Fibroblast of the conjunctiva (primary cell): Measurements from ENCODE around the gene AASS.
"Not testable (repeated sequence)": the region's sequence is repeated elsewhere in the genome, so short reads cannot be mapped to it uniquely, and the experiment has no call there.

Source experiments
- DNase-seq: peaks from one replicate; pipeline ENCODE4 v3.0.0-alpha.2; 2010; ENCODE audit warnings: low read depth

Gene AASS

GRCh38 chr7:122143751-122144711, at the start of gene AASS:
Gene AASS, minus strand, starts transcription at chr7:122144249. Its CDS starts 10,523 bp downstream, at chr7:122133726.
- peak; percentile 92 for DNase-seq

DNA sequence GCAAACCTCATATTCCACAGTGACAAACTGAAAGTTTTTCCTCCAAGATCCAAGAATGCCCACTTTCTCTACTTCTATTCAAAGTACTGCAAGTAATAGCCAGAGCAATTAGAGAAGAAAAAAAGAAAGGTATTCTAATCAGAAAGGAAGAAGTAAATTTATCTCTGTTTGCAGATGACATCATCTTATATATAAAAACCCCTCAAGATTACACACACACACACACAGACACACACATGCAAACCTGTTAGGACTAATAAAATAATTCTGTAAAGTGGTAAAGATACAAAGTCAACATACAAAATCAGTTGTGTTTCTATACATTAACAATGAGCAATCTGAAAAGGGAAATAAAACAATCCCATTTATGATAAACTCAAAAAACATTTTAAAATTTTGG, 44.7 kb upstream of the AASS start:
- DNase-seq = no peak

DNA sequence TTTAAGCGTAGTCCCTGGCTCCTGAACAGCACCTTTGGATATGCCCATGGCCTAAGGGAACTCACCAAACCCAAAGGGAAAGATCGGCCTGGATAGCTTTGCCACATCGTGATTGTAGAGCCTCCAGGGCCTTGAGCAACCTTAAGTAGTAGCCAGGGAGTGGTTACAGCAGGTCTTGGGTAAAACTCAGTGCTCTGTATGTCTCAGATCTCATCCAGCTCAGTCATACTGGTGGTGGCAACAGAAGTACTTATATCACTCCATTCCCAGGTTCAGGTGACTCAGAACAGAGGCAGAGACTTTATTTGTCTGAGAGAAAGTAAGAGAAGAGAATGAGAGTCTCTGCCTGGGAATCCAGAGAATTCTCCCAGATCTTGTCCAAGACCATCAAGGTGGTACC, 39.1 kb upstream of the AASS start:
- DNase-seq = no peak

DNA sequence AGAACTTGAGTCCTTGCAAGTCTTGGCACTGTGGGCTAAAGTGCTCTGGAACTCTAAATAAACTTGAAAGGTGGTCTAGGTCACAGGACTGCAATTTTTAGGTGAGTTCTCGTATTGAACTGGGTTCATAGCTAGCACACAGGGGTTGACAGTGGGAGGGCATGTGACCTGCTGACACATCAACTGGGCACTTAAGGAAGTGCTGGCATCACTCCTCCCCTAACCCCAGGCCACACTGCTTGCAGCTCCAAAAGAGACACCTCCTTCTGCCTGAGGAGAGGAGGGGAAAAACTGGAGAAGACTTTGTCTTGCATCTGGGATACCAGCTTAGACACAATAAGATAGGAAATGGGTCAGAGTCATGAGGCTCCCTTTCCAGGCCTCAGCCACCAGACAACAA, 38.0 kb upstream of the AASS start:
- DNase-seq = no peak

GRCh38 chr7:122172144-122172543, 28.1 kb upstream of the AASS start:
- DNase-seq = not testable (repeated sequence)

- no peak for DNase-seq
Observed at GRCh38 chr7:122166740-122167139, 22.7 kb upstream of the AASS start.

DNA sequence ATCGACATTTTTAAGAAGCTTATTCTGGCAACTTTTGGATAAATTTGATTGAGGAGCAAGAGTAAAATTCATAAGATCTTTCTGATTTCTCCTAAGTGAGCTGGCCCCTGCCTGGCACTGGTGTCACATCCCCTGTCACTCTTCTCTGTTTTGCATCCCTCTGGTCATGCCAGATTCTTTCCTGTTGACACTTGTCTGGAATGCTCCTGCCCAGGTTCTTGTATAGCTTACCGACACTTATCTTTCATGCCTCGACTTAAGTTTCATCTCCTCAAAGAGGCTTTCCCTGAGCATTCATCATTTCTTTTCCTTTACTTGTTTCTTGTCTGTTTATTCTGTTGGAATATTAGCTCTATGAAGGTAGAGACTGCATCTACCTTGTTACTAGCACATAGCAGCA, 22.2 kb upstream of the AASS start:
- DNase-seq = no peak

DNA sequence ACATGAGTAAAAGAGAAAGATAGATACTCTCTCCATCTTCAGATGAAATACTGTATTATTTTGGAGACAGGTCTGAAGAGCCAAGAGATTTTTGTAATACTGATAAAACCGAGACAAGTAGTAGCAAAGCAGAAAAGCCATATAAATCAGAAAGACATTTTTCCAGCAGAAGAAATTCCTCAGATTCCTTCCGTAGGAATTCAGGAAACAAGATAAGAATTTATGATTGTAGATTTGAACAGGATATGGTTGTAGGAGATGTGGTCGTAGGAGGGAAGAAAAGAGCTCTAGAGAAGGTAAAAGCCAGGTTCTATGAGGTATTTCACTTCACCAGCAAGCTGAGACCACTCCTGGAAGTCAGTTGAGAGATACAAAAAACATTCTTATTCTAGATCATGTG, 17.6 kb upstream of the AASS start:
- no peak for DNase-seq

GRCh38 chr7:122155566-122155965, 11.5 kb upstream of the AASS start:
- DNase-seq = no peak

GRCh38 chr7:122148878-122149277, 4.8 kb upstream of the AASS start:
- no peak for DNase-seq

GRCh38 chr7:122148081-122148480, 4.0 kb upstream of the AASS start:
- no peak for DNase-seq

DNA sequence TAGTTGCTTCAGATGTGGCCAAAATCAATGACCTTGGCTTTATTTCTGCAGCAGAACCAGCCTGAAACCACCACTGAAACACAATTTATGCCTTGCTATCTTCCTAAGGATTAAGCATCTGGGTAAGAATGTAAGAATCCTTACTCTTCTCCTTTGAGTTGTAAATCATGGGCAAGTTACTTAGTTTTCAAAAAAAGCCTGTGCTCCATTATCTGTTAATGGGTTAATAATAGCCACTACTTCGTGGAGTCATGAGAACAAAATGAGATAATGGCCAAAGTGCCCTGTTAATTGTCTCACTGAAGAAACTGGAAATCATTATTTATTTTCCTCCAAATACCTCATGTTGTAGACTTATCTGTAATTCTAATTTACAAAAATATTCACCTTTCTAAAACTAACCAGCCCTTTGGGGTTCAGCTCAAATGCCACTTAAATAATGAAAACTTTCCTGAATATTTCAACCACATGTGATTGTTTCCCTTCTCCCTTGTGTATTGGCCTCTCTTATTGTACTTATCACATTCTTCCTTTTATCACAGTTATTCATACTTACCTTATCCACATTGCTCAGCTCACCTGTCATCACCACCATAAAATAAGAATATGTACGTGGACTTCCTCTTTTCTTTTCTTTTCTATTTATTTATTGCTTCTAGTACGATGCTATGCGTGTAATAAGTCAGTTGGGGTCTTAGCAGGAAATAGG, 2.0 kb upstream of the AASS start:
- no peak for DNase-seq

- no peak for DNase-seq
Observed at GRCh38 chr7:122143376-122143750, 686 bp downstream of the AASS start.

DNA sequence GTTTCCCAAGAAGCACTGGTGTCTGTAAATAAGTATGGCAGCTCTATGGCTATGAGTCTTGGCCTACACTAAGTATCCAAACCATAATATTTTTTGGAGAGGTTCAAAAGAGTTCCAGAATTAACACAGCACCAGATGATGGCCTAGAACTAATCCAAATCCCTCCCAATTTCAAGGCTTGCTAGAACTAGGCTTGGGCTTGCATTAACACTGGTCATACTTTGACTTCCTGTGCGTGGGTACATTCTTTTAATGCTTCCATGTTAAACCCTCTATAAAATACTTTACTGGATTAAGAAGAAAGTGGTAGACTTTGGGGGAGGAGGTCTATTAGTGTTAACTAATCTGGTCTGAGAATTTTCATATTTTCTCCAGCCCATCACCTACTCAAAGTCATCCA, 3.1 kb downstream of the AASS start:
- DNase-seq = no peak

- DNase-seq = peak; percentile 53
Observed at GRCh38 chr7:122137251-122138077, 6.6 kb downstream of the AASS start.

GRCh38 chr7:122136639-122137245, 7.3 kb downstream of the AASS start:
- DNase-seq = no peak

DNA sequence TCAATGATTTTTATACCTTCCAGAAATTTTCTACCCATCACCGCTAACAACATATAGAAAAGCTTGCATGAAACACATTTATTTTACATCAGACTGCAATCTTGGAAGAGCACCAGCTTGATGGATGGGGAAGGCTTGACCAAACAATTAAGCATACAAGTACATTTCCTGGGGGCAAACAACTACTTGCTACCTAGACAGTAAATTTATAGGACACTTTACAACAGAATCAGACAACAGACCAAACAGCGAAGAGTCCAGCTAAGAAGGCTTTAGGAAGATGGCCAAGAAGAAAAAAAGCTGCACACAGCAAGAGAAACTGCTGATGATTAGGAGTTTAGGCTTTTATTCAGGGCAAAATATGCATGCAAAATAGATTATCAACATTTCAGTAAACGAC, 8.0 kb downstream of the AASS start:
- no peak for DNase-seq

DNA sequence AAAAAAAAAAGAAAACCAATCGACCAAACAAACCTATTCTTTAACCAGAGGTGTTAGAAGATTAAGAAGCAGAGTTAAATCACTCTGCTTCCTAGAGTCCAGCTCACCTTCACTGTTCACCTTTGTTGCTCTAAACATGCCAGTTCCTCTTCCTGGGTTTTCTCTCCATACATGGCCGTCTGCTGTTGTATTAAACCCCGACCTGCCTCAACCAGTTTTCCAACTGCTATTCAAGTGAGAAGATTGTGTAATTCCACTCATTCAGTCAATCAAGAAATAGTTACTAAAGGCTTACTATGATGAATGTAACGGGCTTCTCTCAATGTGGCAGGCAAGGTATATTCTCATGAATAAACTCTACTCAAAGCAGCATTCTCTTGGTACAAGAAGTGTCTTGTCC, 8.8 kb downstream of the AASS start:
- no peak for DNase-seq

DNA sequence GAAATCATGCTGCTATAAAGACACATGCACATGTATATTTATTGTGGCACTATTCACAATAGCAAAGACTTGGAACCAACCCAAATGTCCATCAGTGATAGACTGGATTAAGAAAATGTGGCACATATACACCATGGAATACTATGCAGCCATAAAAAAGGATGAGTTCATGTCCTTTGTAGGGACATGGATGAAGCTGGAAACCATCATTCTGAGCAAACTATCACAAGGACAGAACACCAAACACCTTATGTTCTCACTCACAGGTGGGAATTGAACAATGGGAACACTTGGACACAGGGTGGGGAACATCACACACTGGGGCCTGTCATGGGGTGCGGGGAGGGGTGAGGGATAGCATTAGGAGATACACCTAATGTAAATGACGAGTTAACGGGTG, 9.3 kb downstream of the AASS start:
- DNase-seq = not testable (repeated sequence)

DNA sequence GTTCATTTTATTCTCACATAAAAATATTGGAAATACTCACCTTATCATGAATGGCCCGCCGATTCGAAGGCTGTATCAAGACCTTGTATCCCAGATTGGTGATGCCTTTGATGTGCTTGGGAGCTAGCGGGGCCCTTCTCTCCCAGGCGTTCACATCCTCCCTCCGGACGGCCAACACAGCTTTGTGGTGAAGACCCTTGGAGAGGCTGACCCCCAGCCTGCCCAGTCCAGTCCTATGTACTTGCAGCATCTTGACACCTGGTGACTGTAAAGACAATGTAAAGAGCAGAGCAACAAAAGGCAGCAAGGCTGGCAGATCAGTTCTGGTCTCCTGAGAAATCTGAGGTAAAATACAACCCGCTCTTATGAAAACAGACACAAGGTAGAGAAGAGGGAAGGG, 10.6 kb downstream of the AASS start:
- DNase-seq = no peak

DNA sequence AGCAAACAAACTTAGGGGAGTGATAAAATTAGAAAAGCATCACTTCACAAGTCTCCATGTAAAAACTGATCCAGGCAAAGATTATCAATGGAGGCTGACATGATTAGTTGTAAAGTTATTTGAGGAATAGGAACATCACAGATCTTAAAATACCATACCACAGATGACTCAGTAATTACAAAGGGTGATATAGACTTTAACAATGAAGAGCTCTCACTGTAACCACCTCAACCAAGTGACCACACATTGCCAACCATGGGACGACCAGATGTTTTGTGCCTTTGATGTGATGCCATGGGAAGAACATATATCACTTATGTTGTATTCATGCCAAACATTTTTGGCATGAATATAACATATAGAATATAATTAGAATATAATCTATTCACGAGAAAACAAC, 11.7 kb downstream of the AASS start:
- DNase-seq = no peak

DNA sequence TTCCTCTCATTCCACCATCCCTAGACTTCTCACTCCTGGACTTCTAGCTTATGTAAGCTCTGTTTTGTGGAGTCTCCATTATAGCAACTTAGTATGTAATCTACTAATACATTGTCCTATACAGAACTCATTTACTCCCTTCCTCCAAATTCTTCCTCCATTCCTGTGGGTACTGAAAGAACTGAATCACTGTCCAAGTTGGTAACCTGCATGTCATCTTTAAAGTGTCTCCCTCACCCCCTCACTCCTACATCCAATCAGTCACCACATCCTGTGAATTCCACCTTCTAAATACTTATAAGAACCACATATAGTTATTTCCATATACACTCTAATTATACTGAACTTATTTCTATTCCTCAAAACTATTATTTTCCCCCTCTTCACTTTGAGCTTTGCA, 20.3 kb downstream of the AASS start:
- DNase-seq = no peak
